Adrenal gland (tissue), 12 donors: ENCODE measurements around the gene CADM1. TPM values are rescaled to one million over a fixed set of nuclear protein-coding genes. Genes with fewer than 3 reads are reported as not detected.
"Not testable (repeated sequence)": the region's sequence is repeated elsewhere in the genome, so short reads cannot be mapped to it uniquely, and the experiment has no call there.

ENCODE experiments used
- DNase-seq, 7 donors: peaks; one replicate each; pipeline ENCODE4 v3.0.0-alpha.2; 2019 to 2020
- H3K27ac ChIP-seq, 5 donors: fragments of 200-600 bp; sonication (generic) in 4 of 5; 1 replicate in 3 of 5; 2 replicates in 2 of 5; pipeline versions ENCODE4 v1.5.1 to v1.8.0; 2016 to 2020; ENCODE audit warnings: mild to moderate bottlenecking in 1 of 5
- H3K27me3 ChIP-seq: fragments of 200-600 bp; 2 replicates; pipeline ENCODE4 v1.8.0; 2021
- H3K36me3 ChIP-seq, 2 donors: fragments of 200-600 bp; replicated peaks in 1 of 2; 1 replicate in 1 of 2; 2 replicates in 1 of 2; pipeline versions ENCODE4 v1.5.1 to v1.8.0; 2018 to 2022
- H3K4me1 ChIP-seq, 2 donors: fragments of 200-600 bp; replicated peaks in 1 of 2; 1 replicate in 1 of 2; 2 replicates in 1 of 2; pipeline versions ENCODE4 v1.5.1 to v1.8.0; 2018 to 2021
- H3K4me3 ChIP-seq, 4 donors: fragments of 200-600 bp; sonication (generic) in 3 of 4; one replicate each; pipeline ENCODE4 v1.5.1; 2016 to 2018
- H3K9me3 ChIP-seq, 3 donors: fragments of 200-600 bp; sonication (generic) in 1 of 3; replicated peaks in 1 of 3; 1 replicate in 2 of 3; 2 replicates in 1 of 3; pipeline versions ENCODE4 v1.5.1 to v1.8.0; 2016 to 2021
- POLR2A ChIP-seq, 2 donors: fragments of 450-650 bp; IDR thresholded peaks; one replicate each; pipeline ENCODE4 v1.6.1; 2017; ENCODE audit warnings: antibody characterized with exemption in 2 of 2, mild to moderate bottlenecking in 2 of 2, moderate library complexity in 1 of 2
- WGBS, 4 donors: extraction: QIAGEN DNeasy Blood & Tissue Kit in 2 of 4; methylation state at CpG; one replicate each; pipeline versions ENCODE4 v1.1.5 to v1.1.7; 2013 to 2017; 5-methylcytosine and 5-hydroxymethylcytosine counted together
- intact Hi-C, 2 donors: fragments of 100-400 bp; cut with DNase I; formaldehyde crosslinking; loops; one replicate each; pipeline versions ENCODE4 v1.14.1 to v1.15.0; 2022 to 2023
- polyA plus RNA-seq, 3 donors: library from polyadenylated mRNA; stranded (reverse); fragments of 200-250 nt in 2 of 3; fragments of 350-450 nt in 1 of 3; fragmentation: Illumina TruSeq in 1 of 3; extraction: RNeasy Lipid Tissue Mini Kit (QIAGEN cat#74804) in 1 of 3; gene quantifications; one replicate each; pipeline ENCODE4 v1.2.3, GENCODE V29; 2013 to 2014
- total RNA-seq, 9 donors: library from RNA; depleted of rRNA in 4 of 9; stranded (reverse); fragments of >200 nt in 4 of 9; fragments of 120-200 nt in 1 of 9; fragmentation: NEBNext Ultra II Directional in 1 of 9; extraction: Animal tissue kit (Norgen Biotek cat#: 25700) in 1 of 9; gene quantifications; one replicate each; pipeline versions ENCODE4 v1.1.0 to v1.2.4, GENCODE V29; 2013 to 2023
- TF ChIP-seq, protein P1 (sequence below), 6 experiments: fragments of 450-650 bp in 4 of 6; fragments of 200-600 bp in 2 of 6; sonication (generic) in 1 of 6; IDR thresholded peaks; 1 replicate in 5 of 6; 2 replicates in 1 of 6; pipeline versions ENCODE4 v1.5.1 to v1.8.0; 2016 to 2021; ENCODE audit warnings: antibody characterized with exemption in 6 of 6, mild to moderate bottlenecking in 2 of 6, moderate library complexity in 1 of 6
- donor health status: healthy with polysubstance abuse.
- donor health status: Bipolar disorder and iron deficiency.
- donor health status: DM: yes; HTN: yes; CAD: no.
- donor health status: DM: no; HTN: no; CAD: no.
- donor health status: DM: no; HTN: no; CAD: no.
- donor health status: DM: yes; HTN: yes; CAD: no.

Gene CADM1
- total and polyA plus RNA-seq, 12 donors = 21.6 to 256 (median 39.8) TPM

DNA sequence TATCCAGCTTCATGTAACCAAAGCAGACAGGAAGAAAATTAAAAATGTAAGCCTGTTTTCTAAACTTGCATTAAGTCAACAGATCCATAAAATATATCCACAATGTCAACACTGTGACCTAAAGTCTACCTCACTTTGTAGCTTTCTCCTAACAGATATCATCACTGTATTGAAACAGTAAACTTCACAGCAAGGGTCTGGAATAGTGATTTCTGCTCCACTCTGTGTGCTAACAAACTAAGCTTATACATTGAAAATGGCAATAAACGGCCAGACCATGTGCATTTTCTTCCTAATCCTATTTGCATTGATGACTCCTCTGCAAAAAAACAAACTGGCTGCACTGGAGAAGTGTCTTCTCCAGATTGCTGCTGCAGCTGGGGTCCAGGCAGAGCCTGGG lies 26.8 kb downstream of the CADM1 start:
- no peak overlapping the region for H3K4me3 ChIP-seq
- H3K36me3 ChIP-seq = no peaks in the 10 kb centered on the region
- H3K9me3 ChIP-seq = no peaks in the 10 kb centered on the region
- no peaks in the 10 kb centered on the region for H3K27me3 ChIP-seq
- no peak for DNase-seq
- TF ChIP-seq POLR2A (IDR thresholded peaks at IDR 0.05) = no peak
- TF ChIP-seq, protein P1, sequence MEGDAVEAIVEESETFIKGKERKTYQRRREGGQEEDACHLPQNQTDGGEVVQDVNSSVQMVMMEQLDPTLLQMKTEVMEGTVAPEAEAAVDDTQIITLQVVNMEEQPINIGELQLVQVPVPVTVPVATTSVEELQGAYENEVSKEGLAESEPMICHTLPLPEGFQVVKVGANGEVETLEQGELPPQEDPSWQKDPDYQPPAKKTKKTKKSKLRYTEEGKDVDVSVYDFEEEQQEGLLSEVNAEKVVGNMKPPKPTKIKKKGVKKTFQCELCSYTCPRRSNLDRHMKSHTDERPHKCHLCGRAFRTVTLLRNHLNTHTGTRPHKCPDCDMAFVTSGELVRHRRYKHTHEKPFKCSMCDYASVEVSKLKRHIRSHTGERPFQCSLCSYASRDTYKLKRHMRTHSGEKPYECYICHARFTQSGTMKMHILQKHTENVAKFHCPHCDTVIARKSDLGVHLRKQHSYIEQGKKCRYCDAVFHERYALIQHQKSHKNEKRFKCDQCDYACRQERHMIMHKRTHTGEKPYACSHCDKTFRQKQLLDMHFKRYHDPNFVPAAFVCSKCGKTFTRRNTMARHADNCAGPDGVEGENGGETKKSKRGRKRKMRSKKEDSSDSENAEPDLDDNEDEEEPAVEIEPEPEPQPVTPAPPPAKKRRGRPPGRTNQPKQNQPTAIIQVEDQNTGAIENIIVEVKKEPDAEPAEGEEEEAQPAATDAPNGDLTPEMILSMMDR (IDR thresholded peaks at IDR 0.05) = no peak
- intact Hi-C loops = no loop called here
- H3K27ac ChIP-seq = no peak overlapping the region
- no peaks in the 10 kb centered on the region for H3K4me1 ChIP-seq
- 38 to 63% (median 50%) methylated on average over 1 of the region's 1 CpG for WGBS, 4 donors

DNA sequence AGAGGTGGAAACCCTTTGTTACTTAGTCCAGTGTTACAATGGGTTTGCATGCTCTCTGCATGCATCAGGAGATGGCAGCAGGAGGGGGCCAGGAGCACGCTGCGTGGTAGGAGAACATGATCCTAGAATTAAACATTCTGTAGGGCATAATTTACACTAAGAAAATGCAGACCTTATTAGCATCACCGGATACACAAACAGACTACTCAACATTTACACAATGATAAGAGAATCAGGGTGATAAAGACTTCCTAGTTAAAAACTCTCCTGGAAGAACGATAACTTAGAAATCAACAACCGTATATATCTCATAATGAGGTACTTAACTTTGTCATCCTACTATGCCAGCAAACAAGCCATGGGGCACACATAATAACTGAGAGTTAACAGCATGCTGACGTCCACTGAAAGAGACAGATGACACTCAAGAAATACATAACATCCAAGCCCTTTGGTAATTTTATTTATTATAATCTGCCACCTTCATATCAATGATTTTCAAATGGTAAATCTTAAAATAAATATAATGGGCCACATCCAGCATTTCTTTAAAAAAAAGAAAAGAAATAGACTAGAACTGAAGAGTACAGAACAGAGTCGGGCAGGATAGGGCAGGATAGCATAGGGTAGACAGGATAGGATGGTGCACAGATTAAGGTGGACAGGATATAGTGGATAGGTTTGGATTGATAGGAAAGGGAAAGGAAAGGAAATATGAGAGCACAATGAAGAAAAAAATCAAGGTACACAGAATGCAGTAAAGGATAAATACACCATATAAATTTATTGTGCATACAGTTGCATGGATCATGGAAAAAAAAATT lies 27.5 kb downstream of the CADM1 start:
- no peak for DNase-seq
- WGBS, 4 donors = 75 to 79% (median 76%) methylated on average over 7 of the region's 7 CpGs
- Histone ChIP-seq H3K27ac (no peak overlapping the region), H3K4me3 (no peak overlapping the region), H3K36me3 (no peaks in the 10 kb centered on the region), H3K9me3 (no peaks in the 10 kb centered on the region), H3K4me1 (no peaks in the 10 kb centered on the region), H3K27me3 (no peaks in the 10 kb centered on the region)
- TF ChIP-seq, protein P1 (IDR thresholded peaks at IDR 0.05) = no peak
- no peak for TF ChIP-seq POLR2A (IDR thresholded peaks at IDR 0.05)
- intact Hi-C loops = no loop called here

DNA sequence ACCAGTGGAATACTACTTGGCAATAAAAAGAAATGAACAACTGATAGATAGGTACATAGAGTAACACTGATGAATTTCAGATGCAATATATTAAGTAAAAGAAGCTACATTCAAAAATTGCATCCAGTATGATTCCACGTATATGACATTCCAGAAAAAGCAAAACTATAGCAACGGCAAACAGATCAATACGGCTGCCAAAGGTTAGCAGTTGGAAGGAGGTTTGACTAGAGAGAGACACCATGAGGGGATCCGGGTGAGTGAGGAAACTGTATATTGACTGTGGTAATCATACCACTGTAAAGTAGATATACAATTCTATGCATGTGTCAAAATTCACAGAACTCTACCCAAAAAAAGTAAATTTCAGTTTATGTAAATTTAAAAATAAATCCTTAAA lies 28.7 kb downstream of the CADM1 start:
- intact Hi-C loops = no loop called here
- Histone ChIP-seq H3K9me3 (no peaks in the 10 kb centered on the region), H3K27me3 (no peaks in the 10 kb centered on the region), H3K4me3 (no peak overlapping the region), H3K4me1 (no peaks in the 10 kb centered on the region), H3K36me3 (no peaks in the 10 kb centered on the region), H3K27ac (no peak overlapping the region)
- no peak for TF ChIP-seq POLR2A (IDR thresholded peaks at IDR 0.05)
- TF ChIP-seq, protein P1 (IDR thresholded peaks at IDR 0.05) = no peak
- 93 to 98% (median 95%) methylated on average over 4 of the region's 4 CpGs for whole genome bisulfite sequencing, 4 donors
- DNase-seq = no peak

DNA sequence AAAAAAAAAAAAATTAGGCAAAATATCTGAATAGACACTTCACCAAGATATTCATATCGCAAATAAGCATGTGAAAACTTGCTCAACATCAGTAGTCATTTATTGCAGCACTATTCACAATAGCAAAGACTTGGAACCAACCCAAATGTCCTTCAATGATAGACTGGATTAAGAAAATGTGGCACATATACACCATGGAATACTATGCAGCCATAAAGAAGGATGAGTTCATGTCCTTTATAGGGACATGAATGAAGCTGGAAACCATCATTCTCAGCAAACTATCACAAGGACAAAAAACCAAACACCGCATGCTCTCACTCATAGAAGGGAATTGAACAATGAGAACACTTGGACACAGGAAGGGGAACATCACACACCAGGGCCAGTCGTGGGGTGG lies 29.9 kb downstream of the CADM1 start:
- intact Hi-C loops, H3K4me1 ChIP-seq, DNase-seq, H3K27me3 ChIP-seq, H3K9me3 ChIP-seq, H3K36me3 ChIP-seq, H3K27ac ChIP-seq, H3K4me3 ChIP-seq: not testable (repeated sequence)
- 92 to 98% (median 94%) methylated on average over 3 of the region's 3 CpGs for WGBS, 4 donors

DNA sequence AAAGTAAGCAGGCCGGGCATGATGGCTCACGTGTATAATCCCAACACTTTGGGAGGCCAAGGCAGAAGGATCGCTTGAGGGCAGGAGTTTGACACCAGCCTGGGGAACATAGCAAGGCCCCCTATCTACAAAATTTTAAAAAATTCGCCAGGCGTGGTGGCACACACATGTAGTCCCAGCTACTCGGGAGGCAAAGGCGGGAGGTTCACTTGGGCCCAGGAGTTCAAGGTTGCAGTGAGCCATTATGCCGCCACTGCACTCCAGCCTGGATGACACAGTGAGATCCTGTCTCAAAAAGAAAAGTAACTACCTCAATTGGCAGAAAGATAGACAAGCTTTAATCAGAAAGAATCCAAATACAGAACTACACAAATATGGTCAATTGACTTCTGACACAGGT lies 31.0 kb downstream of the CADM1 start:
- Histone ChIP-seq H3K4me3 (no peak overlapping the region), H3K4me1 (no peaks in the 10 kb centered on the region), H3K27me3 (no peaks in the 10 kb centered on the region), H3K9me3 (no peaks in the 10 kb centered on the region), H3K27ac (no peak overlapping the region), H3K36me3 (no peaks in the 10 kb centered on the region)
- TF ChIP-seq, protein P1 (IDR thresholded peaks at IDR 0.05) = no peak
- TF ChIP-seq POLR2A (IDR thresholded peaks at IDR 0.05) = no peak
- intact Hi-C loops = no loop called here
- no peak for DNase-seq
- 93 to 99% (median 95%) methylated on average over 8 of the region's 8 CpGs for whole genome bisulfite sequencing, 4 donors
